HEK293 (cell line): ENCODE measurements around the gene TFDP1.

ENCODE experiments used
- CTCF ChIA-PET: fragments of 350-600 bp; formaldehyde crosslinking; extraction: SDS; loops from one replicate; lab custom pipeline; 2021; ENCODE audit warnings: antibody characterized with exemption; lab: Yijun Ruan, JAX
- POLR2A ChIA-PET: fragments of 300-600 bp; formaldehyde crosslinking; extraction: SDS; loops from one replicate; lab custom pipeline; 2020; ENCODE audit warnings: antibody characterized with exemption, inconsistent platforms; lab: Yijun Ruan, JAX
- H3K27ac ChIP-seq: fragments of 200-500 bp; sonication (Bioruptor generic); 2 replicates; pipeline ENCODE4 v1.5.1; 2014; ENCODE audit warnings: low read depth, low read length, control low read depth, inconsistent platforms; ENCODE audit errors: extremely low read depth
- H3K36me3 ChIP-seq, 2 experiments: fragments of 200-500 bp in 1 of 2; sonication (Bioruptor generic) in 1 of 2; 1 replicate in 1 of 2; 2 replicates in 1 of 2; pipeline ENCODE4 v1.5.1; 2014 to 2017; ENCODE audit warnings: inconsistent platforms in 2 of 2, low read length in 2 of 2; ENCODE audit not compliant: control insufficient read depth in 2 of 2, insufficient read depth in 1 of 2
- H3K4me1 ChIP-seq: fragments of 200-500 bp; sonication (Bioruptor generic); 2 replicates; pipeline ENCODE4 v1.5.1; 2014; ENCODE audit warnings: mild to moderate bottlenecking, low read length, inconsistent platforms; ENCODE audit not compliant: control insufficient read depth, insufficient read depth
- H3K4me3 ChIP-seq: 2 replicates; pipeline ENCODE4 v1.5.1; 2011; ENCODE audit warnings: low read depth, mild to moderate bottlenecking, control low read depth, low read length, moderate library complexity
- H3K9me3 ChIP-seq: fragments of 200-500 bp; sonication (Bioruptor generic); 2 replicates; pipeline ENCODE4 v1.5.1; 2014; ENCODE audit warnings: low read depth, low read length, inconsistent platforms; ENCODE audit not compliant: control insufficient read depth, insufficient read depth
- GLI4 ChIP-seq: fragments of 450-650 bp; formaldehyde crosslinking; IDR thresholded peaks from 2 replicates; pipeline ENCODE4 v1.5.1; 2016; ENCODE audit warnings: missing biosample characterization, missing genetic modification characterization
- GLIS1 ChIP-seq: fragments of 450-650 bp; formaldehyde crosslinking; IDR thresholded peaks from 2 replicates; pipeline ENCODE4 v1.5.1; 2016; ENCODE audit warnings: missing biosample characterization, missing genetic modification characterization
- GLIS2 ChIP-seq: fragments of 450-650 bp; formaldehyde crosslinking; IDR thresholded peaks from 2 replicates; pipeline ENCODE4 v1.5.1; 2016; ENCODE audit warnings: missing biosample characterization, missing genetic modification characterization
- HOXC10 ChIP-seq: sonication (generic); formaldehyde crosslinking; IDR thresholded peaks from 2 replicates; pipeline ENCODE4 v1.8.1; 2023; ENCODE audit warnings: mild to moderate bottlenecking, missing genetic modification reagents
- KLF10 ChIP-seq: fragments of 450-650 bp; IDR thresholded peaks from 2 replicates; pipeline ENCODE4 v1.5.1; 2018; ENCODE audit warnings: missing biosample characterization, mild to moderate bottlenecking, missing genetic modification characterization
- OSR2 ChIP-seq: fragments of 450-650 bp; formaldehyde crosslinking; IDR thresholded peaks from 2 replicates; pipeline ENCODE4 v1.5.1; 2016; ENCODE audit warnings: missing biosample characterization, missing genetic modification characterization
- ZBTB6 ChIP-seq: fragments of 450-650 bp; formaldehyde crosslinking; IDR thresholded peaks from 2 replicates; pipeline ENCODE4 v1.5.1; 2017; ENCODE audit warnings: missing biosample characterization, missing genetic modification characterization
- ZFP3 ChIP-seq: fragments of 450-650 bp; formaldehyde crosslinking; IDR thresholded peaks from 2 replicates; pipeline ENCODE4 v1.5.1; 2016; ENCODE audit warnings: low read depth, missing biosample characterization, missing genetic modification characterization
- ZFP69B ChIP-seq: fragments of 450-650 bp; formaldehyde crosslinking; IDR thresholded peaks from 2 replicates; pipeline ENCODE4 v1.5.1; 2016; ENCODE audit warnings: missing biosample characterization, missing genetic modification characterization
- ZIC2 ChIP-seq: fragments of 450-650 bp; formaldehyde crosslinking; IDR thresholded peaks from 2 replicates; pipeline ENCODE4 v1.5.1; 2016; ENCODE audit warnings: missing biosample characterization, missing genetic modification characterization
- ZNF140 ChIP-seq: fragments of 450-650 bp; formaldehyde crosslinking; IDR thresholded peaks from 2 replicates; pipeline ENCODE4 v1.5.1; 2016; ENCODE audit warnings: missing biosample characterization, missing genetic modification characterization
- ZNF19 ChIP-seq: fragments of 450-650 bp; formaldehyde crosslinking; IDR thresholded peaks from 2 replicates; pipeline ENCODE4; 2016; ENCODE audit warnings: missing biosample characterization, missing genetic modification characterization, low read depth
- ZNF2 ChIP-seq: fragments of 450-650 bp; formaldehyde crosslinking; IDR thresholded peaks from 2 replicates; pipeline ENCODE4 v1.5.1; 2016; ENCODE audit warnings: missing biosample characterization, missing genetic modification characterization
- ZNF214 ChIP-seq: fragments of 450-650 bp; formaldehyde crosslinking; IDR thresholded peaks from 2 replicates; pipeline ENCODE4 v1.5.1; 2017; ENCODE audit warnings: missing biosample characterization, mild to moderate bottlenecking, missing genetic modification characterization, borderline replicate concordance
- ZNF404 ChIP-seq: fragments of 450-650 bp; formaldehyde crosslinking; IDR thresholded peaks from 2 replicates; pipeline ENCODE4 v1.5.1; 2017; ENCODE audit warnings: missing biosample characterization, missing genetic modification characterization
- ZNF473 ChIP-seq: fragments of 450-650 bp; formaldehyde crosslinking; IDR thresholded peaks from 2 replicates; pipeline ENCODE4 v1.5.1; 2017; ENCODE audit warnings: missing biosample characterization, missing genetic modification characterization
- ZNF510 ChIP-seq: fragments of 450-650 bp; formaldehyde crosslinking; IDR thresholded peaks from 2 replicates; pipeline ENCODE4 v1.5.1; 2018; ENCODE audit warnings: mild to moderate bottlenecking, missing genetic modification characterization, missing biosample characterization; ENCODE audit not compliant: insufficient replicate concordance
- ZNF529 ChIP-seq: fragments of 450-650 bp; formaldehyde crosslinking; IDR thresholded peaks from 2 replicates; pipeline ENCODE4 v1.5.1; 2017; ENCODE audit warnings: missing genetic modification characterization, missing biosample characterization; ENCODE audit not compliant: insufficient replicate concordance
- ZNF692 ChIP-seq: fragments of 450-650 bp; formaldehyde crosslinking; IDR thresholded peaks from 2 replicates; pipeline ENCODE4 v1.5.1; 2016; ENCODE audit warnings: missing biosample characterization, missing genetic modification characterization
- ZNF701 ChIP-seq: fragments of 450-650 bp; formaldehyde crosslinking; IDR thresholded peaks from 2 replicates; pipeline ENCODE4 v1.5.1; 2016; ENCODE audit warnings: missing biosample characterization, missing genetic modification characterization
- ZNF777 ChIP-seq: fragments of 450-650 bp; formaldehyde crosslinking; IDR thresholded peaks from 2 replicates; pipeline ENCODE4 v1.5.1; 2017; ENCODE audit warnings: missing biosample characterization, missing genetic modification characterization, borderline replicate concordance
- ZSCAN16 ChIP-seq: fragments of 450-650 bp; formaldehyde crosslinking; IDR thresholded peaks from 2 replicates; pipeline ENCODE4 v1.5.1; 2016; ENCODE audit warnings: missing biosample characterization, missing genetic modification characterization
- TF ChIP-seq, protein P1 (sequence below): fragments of 450-650 bp; formaldehyde crosslinking; IDR thresholded peaks from 2 replicates; pipeline ENCODE4 v1.5.1; 2016; ENCODE audit warnings: missing biosample characterization, missing genetic modification characterization

TFDP1 gene

DNA sequence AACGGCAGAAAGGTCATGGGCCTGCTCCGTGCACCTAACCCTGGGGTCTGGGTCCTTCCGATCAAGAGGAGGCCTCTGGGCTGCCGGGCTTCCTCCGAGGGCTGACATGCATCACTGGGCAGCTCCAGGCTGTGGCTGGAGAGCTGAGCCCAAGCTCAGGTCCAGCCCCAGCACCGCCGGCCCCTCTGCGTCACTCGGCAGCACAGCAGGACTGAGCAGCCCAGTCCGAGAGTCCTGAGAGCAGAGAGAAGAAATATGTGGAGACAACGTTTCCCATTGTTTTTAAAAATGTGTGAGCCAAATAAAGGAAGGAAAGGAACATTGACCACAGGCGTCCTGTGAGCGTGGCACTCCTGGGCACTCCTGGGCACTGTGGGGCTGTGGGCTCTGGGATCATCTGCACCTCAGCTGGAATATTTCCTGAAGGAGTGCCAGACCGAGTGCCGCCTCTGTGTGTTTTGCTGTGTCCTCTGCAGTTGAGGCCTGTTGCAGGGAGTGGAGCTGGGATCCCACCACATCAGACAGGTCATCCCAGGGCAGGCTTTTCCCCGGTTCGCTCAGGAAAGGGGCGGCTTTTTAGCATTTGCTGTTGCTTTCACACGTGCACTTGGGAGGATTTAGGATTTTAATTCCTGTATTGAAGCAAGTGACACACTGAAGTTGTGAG, 37.8 kb upstream of the TFDP1 start (continued):
- TF ChIP-seq GLIS2 = no peak
- TF ChIP-seq GLI4 (tag by site-specific recombination) = no peak
- no peak for TF ChIP-seq ZSCAN16 (tag by site-specific recombination)
- TF ChIP-seq ZNF473 (tag by site-specific recombination) = no peak
- no peak for TF ChIP-seq GLIS1 (tag by site-specific recombination)
- TF ChIP-seq ZNF529 (tag by site-specific recombination) = no peak
- no peak for TF ChIP-seq ZNF140
- TF ChIP-seq ZNF510 (tag by site-specific recombination) = no peak
- TF ChIP-seq, all 188 proteins: peak for 0

GRCh38 chr13:113547238-113547971, 37.1 kb upstream of the TFDP1 start:
- Histone ChIP-seq H3K4me1 (no peaks in the 10 kb centered on the region), H3K9me3 (no peaks in the 10 kb centered on the region), H3K36me3 (peaks cover 0 to 23% of the 10 kb centered on the region in 2 experiments; a peak in 1 of 3 replicates), H3K27ac (no peak overlapping the region), H3K4me3 (no peak overlapping the region)
- TF ChIP-seq HOXC10 (CRISPR knock-in tag) (no peak), ZFP69B (tag by site-specific recombination) (peak; percentile 85), ZNF692 (peak; percentile 85)
- CTCF ChIA-PET = no interaction called here
- POLR2A ChIA-PET = no interaction called here

DNA sequence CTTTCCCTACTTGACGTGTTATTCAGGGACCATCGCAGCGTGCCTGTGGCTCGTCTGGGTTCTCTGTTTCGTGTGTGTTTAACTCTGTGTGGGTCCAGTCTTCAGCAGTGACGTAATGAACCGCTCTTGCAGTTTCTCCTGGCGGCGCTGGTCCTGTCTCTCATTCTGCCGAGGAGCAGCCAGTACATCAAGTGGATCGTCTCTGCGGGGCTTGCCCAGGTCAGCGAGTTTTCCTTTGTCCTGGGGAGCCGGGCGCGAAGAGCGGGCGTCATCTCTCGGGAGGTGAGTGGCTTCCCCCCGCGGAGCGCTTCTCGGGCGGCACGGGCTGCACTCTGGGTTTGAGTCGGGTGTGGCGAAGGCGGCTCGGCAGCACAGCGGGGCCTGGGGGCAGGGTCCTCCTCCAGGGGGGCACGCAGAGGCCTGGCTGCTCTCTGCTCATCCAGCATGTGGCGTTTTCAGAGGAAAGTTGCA, 36.3 kb upstream of the TFDP1 start:
- Histone ChIP-seq H3K4me1 (no peaks in the 10 kb centered on the region), H3K36me3 (peaks cover 0 to 23% of the 10 kb centered on the region in 2 experiments; a peak in 1 of 3 replicates), H3K9me3 (no peaks in the 10 kb centered on the region), H3K27ac (no peak overlapping the region), H3K4me3 (no peak overlapping the region)
- POLR2A ChIA-PET = no interaction called here
- CTCF ChIA-PET = no interaction called here
- TF ChIP-seq ZIC2 (no peak; the same call in 1 of the 2 replicates), OSR2 (tag by site-specific recombination) (no peak), ZNF2 (tag by site-specific recombination) (no peak), KLF10 (no peak), ZFP3 (tag by site-specific recombination) (no peak), ZNF404 (tag by site-specific recombination) (no peak), ZNF777 (no peak), ZNF701 (tag by site-specific recombination) (no peak), ZNF214 (tag by site-specific recombination) (no peak), ZBTB6 (tag by site-specific recombination) (no peak), ZNF19 (tag by site-specific recombination) (no peak)
- TF ChIP-seq, protein P1, sequence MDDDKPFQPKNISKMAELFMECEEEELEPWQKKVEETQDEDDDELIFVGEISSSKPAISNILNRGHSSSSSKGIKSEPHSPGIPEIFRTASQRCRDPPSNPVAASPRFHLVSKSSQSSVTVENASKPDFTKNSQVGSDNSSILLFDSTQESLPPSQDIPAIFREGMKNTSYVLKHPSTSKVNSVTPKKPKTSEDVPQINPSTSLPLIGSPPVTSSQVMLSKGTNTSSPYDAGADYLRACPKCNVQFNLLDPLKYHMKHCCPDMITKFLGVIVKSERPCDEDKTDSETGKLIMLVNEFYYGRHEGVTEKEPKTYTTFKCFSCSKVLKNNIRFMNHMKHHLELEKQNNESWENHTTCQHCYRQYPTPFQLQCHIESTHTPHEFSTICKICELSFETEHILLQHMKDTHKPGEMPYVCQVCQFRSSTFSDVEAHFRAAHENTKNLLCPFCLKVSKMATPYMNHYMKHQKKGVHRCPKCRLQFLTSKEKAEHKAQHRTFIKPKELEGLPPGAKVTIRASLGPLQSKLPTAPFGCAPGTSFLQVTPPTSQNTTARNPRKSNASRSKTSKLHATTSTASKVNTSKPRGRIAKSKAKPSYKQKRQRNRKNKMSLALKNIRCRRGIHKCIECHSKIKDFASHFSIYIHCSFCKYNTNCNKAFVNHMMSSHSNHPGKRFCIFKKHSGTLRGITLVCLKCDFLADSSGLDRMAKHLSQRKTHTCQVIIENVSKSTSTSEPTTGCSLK = no peak
- TF ChIP-seq, all 188 proteins: peak for 0
